Measurements from ENCODE around the gene CCN2.

CCN2 gene

GRCh38 chr6:131966443-131966842, 15.3 kb upstream of the CCN2 start:
- no peak for DNase-seq (ENCODE audit: low read depth)

- DNase-seq (ENCODE audit: low read depth): no peak
Observed at GRCh38 chr6:131963063-131963462, 11.9 kb upstream of the CCN2 start.

- DNase-seq (ENCODE audit: low read depth): no peak
Observed at GRCh38 chr6:131960371-131961133, 9.4 kb upstream of the CCN2 start.

GRCh38 chr6:131958542-131959470, 7.6 kb upstream of the CCN2 start:
- no peak for DNase-seq (ENCODE audit: low read depth)

- DNase-seq (ENCODE audit: low read depth): no peak
Observed at GRCh38 chr6:131958095-131958494, 6.9 kb upstream of the CCN2 start.

- no peak for DNase-seq (ENCODE audit: low read depth)
Observed at GRCh38 chr6:131955876-131956275, 4.7 kb upstream of the CCN2 start.

- DNase-seq (ENCODE audit: low read depth): no peak
Observed at GRCh38 chr6:131955192-131955591, 4.0 kb upstream of the CCN2 start.

- DNase-seq (ENCODE audit: low read depth): no peak
Observed at GRCh38 chr6:131954775-131955107, 3.6 kb upstream of the CCN2 start.

- no peak for DNase-seq (ENCODE audit: low read depth)
Observed at GRCh38 chr6:131954059-131954774, 3.0 kb upstream of the CCN2 start.

- no peak for DNase-seq (ENCODE audit: low read depth)
Observed at GRCh38 chr6:131952886-131953509, 1.8 kb upstream of the CCN2 start.

- no peak for DNase-seq (ENCODE audit: low read depth)
Observed at GRCh38 chr6:131951576-131952230, 531 bp upstream of the CCN2 start.

GRCh38 chr6:131949909-131950766, 1.0 kb downstream of the CCN2 start:
- no peak for DNase-seq (ENCODE audit: low read depth)

- no peak for DNase-seq (ENCODE audit: low read depth)
Observed at GRCh38 chr6:131949620-131949908, 1.6 kb downstream of the CCN2 start.

GRCh38 chr6:131948692-131949619, 2.2 kb downstream of the CCN2 start:
- DNase-seq (ENCODE audit: low read depth): no peak

- no peak for DNase-seq (ENCODE audit: low read depth)
Observed at GRCh38 chr6:131947986-131948661, 3.0 kb downstream of the CCN2 start.

- no peak for DNase-seq (ENCODE audit: low read depth)
Observed at GRCh38 chr6:131946992-131947955, 3.9 kb downstream of the CCN2 start.

GRCh38 chr6:131946404-131946991, 4.7 kb downstream of the CCN2 start:
- DNase-seq (ENCODE audit: low read depth): no peak

- no peak for DNase-seq (ENCODE audit: low read depth)
Observed at GRCh38 chr6:131945971-131946370, 5.2 kb downstream of the CCN2 start.

Data from activated T-helper 1 cell treated with Interleukin-2 at 50 U/mL for 16 hours (primary cell).